Measurements from ENCODE around the gene MTCH1. TPM values are rescaled to one million over a fixed set of nuclear protein-coding genes. Genes with fewer than 3 reads are reported as not detected.
A peak's percentile ranks its signal among the peaks of the same experiment; 100 is the strongest.

Gene MTCH1, protein sequence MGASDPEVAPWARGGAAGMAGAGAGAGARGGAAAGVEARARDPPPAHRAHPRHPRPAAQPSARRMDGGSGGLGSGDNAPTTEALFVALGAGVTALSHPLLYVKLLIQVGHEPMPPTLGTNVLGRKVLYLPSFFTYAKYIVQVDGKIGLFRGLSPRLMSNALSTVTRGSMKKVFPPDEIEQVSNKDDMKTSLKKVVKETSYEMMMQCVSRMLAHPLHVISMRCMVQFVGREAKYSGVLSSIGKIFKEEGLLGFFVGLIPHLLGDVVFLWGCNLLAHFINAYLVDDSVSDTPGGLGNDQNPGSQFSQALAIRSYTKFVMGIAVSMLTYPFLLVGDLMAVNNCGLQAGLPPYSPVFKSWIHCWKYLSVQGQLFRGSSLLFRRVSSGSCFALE
- 189 and 200 TPM in 2 replicates for total RNA-seq (2014; rRNA removed; shearing (Covaris generic))

DNA sequence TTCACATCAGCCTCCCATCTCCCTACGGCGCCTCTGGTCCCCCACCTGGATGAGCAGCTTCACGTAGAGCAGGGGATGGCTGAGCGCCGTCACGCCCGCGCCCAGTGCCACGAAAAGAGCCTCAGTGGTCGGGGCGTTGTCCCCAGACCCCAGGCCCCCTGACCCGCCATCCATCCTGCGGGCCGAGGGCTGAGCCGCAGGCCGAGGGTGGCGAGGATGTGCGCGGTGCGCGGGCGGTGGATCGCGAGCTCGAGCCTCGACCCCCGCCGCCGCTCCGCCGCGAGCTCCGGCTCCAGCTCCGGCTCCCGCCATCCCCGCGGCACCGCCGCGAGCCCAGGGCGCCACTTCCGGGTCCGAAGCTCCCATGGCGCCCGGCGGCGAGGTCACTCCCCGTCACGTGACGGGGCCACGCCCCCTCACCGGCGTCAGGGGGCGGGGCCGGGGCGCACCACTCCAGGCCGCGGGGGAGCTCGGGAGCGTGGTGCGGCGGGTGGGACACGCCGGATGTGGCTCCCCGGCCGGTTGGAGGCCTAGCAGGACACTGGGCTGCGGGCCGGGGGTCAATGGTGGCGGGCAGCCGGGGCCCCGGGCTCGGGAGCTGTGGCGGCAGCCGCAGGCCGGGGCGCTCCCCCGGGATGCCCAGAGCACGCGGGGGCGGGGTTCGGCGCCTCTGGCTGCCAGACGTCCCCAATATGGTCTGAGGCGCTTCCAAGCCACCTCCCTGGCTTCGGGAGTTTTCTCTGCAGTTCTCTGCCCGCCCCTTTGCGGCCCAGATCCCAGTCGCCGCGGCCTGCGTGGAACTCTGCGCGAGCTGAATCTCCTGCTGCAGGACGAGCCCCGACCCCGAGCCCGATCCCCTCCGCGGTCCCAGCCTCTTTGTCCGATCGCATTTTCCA lies at the start of gene MTCH1:
MTCH1 (minus strand) TSS at position 389 of the 896 bp plus-strand sequence; CDS start at position 366, 23 bp downstream.
- DNase-seq (ENCODE audit: low spot score) = peak; percentile 63

DNA sequence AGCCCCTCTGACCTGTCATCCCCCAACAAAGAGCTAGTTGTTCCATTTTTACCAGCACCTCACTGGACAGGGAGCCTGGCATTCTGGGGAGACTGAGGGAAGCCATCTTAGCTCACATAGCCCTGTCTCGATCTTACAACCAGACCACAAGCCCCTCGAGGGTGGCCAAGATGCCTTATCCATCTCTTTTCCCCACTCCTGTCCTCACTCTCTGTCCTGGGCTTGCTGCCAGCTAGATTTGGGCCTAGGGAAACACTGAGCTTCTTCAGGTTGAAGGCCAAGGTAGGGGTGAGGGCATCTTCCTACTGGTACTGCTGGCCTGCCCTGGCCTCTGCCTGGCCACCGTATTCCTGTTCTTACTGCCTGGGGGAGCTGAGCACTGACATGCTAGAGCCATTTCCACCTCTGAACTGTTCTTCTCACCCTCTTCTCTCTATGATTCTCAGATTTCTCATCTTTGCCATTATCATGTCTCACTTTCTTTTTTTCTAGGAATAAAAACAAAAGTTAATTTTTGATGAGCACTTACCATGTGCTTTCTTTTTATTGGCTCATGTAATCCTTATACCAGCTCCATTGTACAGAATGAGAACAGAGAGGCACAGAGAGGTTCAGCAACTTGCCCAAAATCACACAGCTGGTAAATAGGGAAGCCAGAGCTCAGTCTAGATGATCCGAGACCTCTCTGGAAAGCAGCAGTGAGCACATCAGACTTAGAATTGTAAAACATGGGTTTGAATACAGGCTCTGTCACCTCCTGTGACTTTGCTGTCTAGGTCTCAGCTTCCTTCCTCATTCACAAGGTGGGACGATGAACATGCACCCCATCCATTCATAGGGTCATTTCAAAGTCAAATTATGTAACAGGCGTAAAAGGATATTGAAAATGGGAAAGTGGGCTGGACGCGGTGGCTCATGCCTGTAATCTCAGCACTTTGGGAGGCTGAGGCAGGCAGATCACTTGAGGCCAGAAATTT lies 48.1 kb upstream of the MTCH1 start:
- no peak for DNase-seq (ENCODE audit: low spot score)

DNA sequence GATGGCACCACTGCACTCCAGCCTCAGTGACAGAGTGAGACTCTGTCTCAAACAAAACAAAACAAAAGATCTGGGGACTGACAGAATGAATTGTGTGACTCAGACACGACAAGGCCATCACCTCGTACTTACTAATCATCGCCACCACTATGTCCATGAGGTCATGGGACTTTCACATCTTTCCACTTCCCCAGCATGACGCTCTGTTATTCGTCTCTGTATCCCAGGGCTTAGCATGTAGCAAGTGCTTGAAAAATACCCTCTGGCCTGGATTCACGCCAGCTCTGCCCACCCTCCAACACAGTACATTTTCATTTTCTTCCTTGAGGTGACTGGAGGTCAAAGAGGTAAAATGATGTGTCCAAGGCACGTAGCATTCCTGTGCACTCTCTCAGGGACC lies 47.3 kb upstream of the MTCH1 start:
- DNase-seq (ENCODE audit: low spot score) = peak; percentile 16

DNA sequence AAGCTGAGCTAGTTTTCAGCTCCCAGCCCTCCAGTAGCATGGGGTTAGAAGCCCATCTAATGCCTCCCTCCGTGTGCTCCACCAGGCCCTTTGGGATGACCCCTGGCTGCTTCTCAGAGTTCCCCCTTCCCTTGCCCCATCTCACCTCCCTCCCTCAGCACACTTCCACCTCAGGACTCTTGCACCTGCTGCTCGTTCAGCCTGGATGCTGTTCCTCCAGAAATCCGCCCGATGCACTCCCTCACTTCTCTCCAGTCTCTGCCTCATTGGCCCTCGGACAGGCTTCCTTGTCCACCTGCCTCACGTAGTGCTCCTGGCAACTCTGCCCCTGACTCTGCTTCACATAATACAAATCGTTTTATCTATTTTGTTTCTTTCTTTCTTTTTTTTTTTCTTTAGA lies 46.2 kb upstream of the MTCH1 start:
- no peak for DNase-seq (ENCODE audit: low spot score)

DNA sequence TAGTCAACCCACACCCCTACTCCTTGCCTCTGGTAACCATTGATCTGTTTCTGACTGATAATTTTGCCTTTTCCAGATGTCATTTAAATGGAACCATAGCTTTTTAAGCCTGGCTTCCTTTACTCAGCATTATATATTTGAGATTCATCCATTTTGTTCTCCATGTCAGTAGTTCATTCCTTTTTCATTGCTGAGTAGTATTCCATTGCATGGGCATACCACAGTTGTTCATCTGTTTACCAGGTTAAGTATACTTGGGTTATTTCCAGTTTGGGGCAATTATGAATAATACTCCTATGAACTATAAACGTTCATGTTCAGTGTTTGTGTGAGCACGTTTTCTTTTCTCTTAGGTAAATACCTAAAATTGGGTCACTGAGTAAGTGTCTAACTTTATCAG lies 44.6 kb upstream of the MTCH1 start:
- DNase-seq (ENCODE audit: low spot score) = no peak

DNA sequence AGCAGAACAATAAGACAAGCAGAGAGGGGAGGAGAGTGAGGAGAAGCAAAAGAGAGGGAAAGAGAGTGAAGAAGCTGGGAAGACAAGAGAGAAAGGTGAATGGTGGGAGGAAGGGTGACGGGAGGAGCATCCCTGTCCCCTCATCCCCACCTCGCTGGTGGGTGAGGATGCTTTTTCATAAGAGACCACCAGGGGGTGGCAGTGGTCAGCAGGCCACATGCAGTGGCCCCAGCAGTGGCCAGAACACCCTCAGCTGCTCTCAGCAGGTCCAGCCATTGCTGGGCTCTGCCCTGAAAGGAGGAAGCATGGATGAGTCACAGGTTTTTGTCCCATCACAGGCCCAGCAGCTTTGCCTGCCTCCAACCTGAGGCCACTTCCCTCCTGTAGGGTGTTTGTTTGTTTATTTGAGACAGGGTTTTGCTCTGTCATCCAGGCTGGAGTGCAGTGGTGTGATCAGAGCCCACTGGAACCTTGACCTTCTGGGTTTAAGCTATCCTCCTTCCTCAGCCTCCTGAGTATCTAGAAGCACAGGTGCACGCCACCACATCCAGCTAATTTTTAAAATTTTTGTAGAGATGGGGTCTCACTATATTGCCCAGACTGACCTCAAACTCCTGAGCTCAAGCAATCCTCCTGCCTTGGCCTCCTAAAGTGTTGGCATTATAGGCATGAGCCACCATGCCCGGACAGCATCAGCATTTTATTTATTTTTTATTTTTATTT lies 43.4 kb upstream of the MTCH1 start:
- peak; percentile 92 for DNase-seq (ENCODE audit: low spot score)

DNA sequence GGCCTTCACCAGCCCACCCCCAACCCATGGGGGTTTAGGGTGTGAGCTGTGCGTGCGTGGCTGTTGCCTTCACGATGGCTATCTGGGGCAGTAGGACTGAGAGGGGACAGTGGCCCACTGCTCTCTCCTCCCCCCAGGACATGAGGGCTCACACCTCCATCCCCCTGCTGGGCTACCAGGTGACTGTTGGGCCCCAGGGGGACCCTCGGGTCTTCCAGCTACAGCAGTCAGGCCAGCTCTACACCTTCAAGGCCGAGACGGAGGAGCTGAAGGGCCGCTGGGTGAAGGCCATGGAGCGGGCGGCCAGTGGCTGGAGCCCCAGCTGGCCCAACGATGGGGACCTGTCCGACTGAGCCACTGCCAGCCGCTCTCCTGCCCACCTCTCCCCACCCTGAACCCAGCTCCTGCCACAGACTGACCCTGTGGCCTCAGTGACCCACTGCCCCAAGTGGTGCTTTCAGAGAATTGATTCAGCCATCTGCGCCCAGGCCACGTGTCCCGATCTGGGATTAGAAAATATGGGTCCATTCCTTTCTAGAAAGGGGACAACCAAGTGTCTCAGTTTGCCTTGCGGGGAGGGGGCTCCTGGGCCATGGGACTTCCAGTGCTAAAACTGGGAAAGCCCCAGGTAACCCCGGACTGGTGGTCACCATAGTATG lies 41.9 kb upstream of the MTCH1 start:
- DNase-seq (ENCODE audit: low spot score) = no peak

DNA sequence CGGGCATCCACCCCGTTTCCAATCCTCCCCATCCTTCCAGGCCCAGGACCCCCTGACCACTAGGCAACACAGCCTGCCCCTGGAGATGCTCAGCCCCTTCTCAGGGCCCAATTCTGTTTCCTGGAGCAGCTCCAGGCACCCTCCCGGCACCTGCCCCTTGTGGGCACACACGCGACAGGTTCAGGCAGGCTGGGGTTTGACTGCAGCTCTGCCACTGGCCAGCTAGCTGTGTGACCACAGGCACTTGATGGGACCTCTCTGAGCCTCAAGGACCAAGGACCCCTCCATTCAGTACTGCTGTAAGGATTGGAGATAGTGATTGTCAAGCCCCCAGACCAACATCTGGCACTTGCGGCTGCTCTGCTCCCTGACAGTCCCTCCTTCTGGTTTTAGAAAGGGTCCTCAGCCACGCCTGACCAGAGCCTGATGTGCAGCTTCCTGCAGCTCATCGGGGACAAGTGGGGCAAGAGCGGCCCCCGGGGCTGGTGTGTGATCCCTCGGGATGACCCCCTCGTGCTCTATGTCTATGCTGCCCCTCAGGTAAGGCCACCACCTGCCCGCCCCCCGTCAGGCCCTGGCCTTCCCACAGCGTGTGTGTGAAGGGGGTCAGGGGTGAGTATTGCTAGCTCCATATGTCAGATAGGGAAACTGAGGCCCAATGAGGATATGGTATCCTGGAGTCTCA lies 41.2 kb upstream of the MTCH1 start:
- no peak for DNase-seq (ENCODE audit: low spot score)

DNA sequence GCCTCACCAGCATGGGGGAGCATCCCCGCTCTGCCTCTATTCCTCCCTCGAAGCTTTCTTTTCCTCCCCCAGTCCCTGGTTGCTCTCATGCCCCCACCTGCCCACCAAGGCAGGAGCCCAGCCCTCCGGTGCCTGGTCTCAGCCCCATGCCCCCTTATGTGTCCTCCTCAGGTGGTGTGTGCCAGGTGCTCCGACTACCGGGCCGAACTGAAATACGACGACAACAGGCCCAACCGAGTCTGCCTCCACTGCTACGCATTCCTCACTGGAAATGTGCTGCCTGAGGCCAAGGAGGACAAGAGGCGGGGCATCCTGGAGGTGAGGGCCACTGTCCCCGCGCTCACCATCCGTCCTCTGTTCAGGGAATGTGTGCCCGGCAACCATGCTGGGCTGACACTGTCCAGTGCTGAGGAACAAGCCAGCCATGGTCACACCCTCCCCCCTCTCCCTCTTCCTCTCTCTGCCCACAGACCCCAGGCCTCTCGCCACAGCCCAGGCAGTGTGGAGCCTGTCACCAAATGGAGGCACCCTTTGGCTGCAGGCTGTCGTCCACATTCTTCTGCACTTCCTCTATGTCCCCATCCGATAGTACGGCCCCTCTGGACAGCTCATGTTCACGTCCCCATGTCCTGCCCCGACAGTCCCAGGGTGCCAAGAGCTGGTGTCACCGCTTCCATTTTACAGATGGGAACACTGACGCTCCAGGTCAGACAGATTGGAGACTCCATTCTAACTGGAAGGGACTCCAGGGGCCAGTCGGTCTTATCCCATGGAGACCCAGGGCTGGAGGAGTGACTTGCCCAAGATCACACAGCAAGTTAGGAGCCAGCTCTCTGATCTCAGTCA lies 39.8 kb upstream of the MTCH1 start:
- no peak for DNase-seq (ENCODE audit: low spot score)

DNA sequence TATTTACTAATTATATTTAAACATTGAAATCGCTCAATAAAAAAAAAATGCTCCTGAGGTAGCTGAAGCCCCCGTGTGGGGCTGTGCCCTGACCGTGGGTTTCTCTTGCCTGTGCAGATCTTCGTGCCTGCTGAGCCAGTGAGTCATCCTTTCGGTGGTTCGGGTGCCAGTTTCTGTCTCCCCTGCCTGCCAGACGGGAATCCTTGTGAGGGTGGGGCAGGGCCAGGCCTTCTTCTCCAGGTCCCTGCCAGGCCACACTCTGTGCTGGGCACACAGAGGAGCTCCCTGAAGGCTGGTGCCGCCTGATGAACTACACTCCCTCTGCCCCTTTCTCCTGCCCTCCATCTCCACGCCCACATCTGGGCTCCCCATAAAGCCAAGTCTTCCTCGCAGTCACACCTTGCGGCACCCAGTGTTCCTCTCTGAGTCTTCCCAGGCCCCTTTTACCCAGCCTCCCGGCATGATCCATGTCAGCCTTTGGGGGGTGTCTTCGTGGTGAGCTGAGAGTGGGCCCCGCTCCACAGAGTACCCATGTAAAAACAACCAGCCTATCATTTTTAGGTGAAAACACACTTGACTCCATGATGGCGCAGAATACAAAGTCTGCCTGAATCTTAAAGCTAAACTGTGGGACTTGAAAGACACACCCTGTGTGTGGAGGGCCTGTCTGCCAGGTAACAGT lies 38.8 kb upstream of the MTCH1 start:
- peak; percentile 53 for DNase-seq (ENCODE audit: low spot score)

DNA sequence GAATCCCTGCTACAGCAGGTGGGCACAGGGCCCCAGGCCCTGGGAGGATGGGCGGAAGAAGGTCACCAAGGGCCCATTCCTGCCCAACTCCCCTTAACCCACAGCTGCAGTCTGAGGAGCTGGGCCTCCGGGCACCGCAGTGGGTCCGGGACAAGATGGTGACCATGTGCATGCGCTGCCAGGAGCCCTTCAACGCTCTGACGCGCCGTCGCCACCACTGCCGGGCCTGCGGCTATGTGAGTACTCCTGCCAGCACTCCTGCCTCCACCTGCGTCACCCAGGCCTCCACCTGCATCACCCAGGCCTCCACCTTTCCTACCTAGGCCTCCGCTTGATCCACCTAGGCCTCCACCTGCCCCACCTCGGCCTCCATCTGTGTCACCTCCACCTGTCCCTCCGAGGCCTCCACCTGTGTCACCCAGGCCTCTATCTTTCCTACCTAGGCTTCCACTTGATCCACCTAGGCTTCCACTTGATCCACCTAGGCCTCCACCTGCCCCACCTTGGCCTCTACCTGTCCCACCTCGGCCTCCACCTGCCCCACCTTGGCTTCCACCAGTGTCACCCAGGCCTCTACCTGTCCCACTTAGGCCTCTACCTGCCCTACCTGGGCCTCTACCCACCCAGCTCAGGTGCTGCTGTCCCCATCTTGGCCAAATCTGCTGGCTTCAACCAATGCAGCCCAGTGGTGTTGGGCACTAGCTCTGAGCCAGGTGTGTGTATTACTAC lies 36.3 kb upstream of the MTCH1 start:
- no peak for DNase-seq (ENCODE audit: low spot score)

DNA sequence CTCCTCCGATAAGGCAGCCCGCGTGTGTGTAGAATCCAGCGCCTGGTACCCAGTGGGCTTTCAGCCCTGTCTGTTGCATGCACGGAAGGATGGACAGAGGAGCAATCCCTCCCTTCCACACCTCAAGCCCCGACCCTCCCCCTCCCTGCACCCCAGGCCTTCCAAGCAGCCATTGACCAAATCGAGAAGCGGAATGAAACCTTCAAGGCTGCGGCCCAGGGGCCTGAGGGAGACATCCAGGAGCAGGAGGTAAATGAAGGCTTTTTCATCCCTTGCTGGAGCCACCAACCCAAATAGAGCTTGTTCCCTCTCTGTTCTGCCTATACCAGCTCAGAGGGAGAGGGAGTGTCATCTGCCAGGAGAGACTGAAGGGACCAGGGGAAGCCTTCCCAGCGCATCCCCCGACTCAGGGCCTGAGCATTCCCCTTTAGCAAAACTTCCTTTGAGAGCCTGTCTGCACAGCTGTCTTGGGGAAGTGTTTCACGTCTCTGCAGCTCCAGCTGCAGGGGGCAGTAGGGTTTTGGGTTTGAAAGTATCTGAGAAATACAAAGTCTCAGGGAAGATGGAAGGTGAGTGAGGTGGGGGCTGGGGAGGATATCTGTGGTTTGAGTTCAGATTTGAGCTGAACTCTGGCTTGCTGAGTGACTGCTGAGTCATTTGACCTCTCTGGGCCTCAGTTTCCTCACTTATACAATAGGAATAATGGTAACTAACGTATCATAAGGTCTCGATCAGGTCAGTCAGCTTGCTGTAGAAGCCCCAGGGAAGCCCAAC lies 35.5 kb upstream of the MTCH1 start:
- peak; percentile 43 for DNase-seq (ENCODE audit: low spot score)

DNA sequence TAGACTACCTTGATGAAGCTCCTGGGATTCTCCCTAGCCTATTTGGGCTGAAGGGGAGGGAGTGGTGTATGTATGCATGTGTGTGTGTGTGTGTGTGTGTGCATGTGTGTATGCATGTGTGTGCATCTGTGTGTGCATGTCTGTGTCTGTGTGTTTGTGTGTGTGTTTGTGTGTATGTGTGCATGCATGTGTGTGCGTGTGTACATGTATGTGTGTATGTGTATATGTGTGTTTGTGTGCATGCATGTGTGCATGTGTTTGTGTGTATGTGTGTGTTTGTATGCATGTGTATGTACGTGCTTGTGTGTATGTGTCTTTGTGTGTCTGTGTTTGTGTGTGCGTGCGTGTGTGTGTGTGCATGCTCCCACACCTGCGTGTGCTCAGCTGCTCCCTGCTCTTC lies 34.8 kb upstream of the MTCH1 start:
- no peak for DNase-seq (ENCODE audit: low spot score)

DNA sequence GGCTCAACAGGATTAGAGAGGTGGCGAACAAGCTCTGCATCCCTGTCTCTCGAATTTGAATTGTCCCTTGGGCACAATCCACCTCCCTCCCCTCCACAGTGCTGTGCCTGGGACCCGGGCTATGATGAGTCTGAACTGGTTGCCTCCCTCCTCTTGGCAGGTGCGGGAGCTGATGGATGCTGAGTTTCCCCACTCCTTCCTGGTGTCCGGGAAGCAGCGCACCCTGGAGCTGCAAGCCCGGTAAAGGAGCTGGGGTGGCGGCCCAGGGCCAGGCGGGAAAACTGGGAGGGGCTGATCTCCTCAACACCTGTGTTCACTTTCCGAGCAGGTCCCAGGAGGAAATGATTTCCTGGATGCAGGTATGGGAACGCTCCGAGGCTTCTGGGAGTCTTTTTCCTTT lies 34.4 kb upstream of the MTCH1 start:
- no peak for DNase-seq (ENCODE audit: low spot score)

DNA sequence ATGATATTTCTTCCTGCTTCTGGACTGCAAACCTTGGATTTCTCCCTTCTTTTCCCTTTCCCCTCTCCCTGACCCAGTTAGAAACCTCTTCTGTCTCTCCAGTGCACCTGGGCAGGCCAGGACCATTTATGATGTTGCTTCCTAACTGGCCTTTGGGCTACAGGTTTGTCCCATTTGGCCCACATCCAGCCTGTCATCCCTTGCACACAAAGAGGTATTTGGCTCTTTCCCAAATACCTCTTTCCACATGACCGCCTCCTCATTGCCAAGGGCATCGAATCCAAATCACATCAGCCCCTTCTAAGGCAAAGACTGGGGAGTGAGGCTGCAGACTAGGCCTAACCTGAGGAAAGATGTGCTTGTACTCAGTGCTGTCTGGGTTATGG lies 33.1 kb upstream of the MTCH1 start:
- no peak for DNase-seq (ENCODE audit: low spot score)

DNA sequence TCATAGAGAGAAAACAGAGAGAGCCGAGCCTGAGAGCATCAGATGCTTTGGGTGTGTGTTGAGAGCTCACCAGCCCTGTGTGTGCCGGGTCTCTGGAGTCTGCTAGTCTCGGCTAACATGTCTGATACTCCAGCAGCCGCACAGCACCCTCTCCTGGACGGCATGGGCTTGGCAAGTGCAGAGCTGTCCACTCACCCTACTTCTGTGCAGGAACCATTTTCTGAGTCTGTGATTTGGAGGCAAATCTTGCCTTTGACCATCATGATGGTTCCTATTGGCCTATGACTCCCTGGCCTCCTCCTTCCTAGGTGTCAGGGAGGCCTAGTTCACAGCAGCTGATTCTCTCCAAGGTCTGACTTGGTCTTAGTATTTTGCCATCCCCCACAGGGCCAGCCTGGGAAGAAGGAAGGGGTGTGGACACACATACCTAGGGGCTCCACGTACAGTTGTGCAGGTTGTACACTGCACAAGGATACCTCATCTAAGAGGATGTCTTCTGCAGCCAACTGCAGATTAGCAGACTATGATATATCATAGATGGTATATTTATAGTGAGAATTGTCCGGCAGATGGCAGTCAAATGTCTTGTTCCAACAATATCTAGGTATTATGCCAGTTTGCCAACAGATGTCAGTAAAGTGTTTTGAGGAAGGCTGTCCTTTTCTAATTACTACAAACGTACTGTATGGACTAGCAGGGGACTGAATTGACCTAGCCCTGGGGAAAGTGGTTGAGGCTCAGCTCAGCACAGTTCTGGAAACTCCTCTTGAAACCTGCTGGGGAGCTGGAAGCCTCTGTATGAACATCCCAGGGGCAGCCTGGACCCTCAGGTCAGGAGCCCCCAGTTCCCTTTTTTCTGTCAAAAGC lies 32.4 kb upstream of the MTCH1 start:
- peak; percentile 82 for DNase-seq (ENCODE audit: low spot score)
